ENCODE measurements around the gene VPREB3.

VPREB3 gene

DNA sequence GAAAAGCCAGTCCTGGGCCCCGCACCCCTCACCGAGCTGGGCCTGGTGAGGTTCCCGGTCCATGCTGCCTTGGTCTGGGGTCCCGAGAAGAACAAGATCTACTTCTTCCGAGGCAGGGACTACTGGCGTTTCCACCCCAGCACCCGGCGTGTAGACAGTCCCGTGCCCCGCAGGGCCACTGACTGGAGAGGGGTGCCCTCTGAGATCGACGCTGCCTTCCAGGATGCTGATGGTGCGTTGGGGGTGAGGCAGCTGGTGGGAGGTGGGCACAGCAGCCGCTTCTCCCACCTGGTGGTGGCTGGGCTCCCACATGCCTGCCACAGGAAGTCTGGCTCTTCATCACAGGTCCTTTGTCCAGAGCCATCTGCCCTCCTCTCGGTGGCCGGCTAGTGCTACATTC, 28.0 kb upstream of the VPREB3 start:
- DNase-seq: no peak

GRCh38 chr22:23781511-23782183, 27.4 kb upstream of the VPREB3 start:
- no peak for DNase-seq

GRCh38 chr22:23781065-23781464, 26.8 kb upstream of the VPREB3 start:
- DNase-seq: no peak

DNA sequence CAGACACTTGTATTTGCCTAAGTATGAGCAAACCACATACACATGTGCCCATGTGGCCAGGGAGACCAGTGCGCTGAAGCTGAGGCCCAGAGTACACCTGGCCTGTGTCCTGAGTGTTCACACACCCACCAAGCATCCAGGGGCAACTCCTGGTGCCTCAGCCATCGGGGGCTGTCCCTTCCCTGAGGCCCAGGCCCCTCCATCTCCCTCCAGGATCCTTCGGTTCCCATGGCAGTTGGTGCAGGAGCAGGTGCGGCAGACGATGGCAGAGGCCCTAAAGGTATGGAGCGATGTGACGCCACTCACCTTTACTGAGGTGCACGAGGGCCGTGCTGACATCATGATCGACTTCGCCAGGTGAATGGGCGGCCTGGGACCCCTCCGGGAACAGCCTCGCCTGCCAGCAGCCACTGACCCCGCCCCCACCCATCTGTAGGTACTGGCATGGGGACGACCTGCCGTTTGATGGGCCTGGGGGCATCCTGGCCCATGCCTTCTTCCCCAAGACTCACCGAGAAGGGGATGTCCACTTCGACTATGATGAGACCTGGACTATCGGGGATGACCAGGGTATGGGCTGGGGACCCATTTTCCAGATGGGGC, 26.0 kb upstream of the VPREB3 start:
- no peak for DNase-seq

- no peak for DNase-seq
These were observed 25.5 kb upstream of the VPREB3 start for GRCh38 chr22:23779731-23780130.

DNA sequence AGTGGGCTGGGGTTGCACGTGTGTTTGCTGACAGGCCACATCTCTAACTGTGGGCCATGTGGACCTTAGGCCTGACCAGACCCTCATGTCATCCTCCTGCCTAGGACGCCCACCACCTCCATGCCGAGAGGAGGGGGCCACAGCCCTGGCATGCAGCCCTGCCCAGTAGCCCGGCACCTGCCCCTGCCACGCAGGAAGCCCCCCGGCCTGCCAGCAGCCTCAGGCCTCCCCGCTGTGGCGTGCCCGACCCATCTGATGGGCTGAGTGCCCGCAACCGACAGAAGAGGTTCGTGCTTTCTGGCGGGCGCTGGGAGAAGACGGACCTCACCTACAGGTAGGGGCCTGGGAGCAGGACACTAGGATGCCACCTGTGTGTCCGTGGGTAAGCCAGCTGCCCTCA, 24.9 kb upstream of the VPREB3 start:
- no peak for DNase-seq

GRCh38 chr22:23778577-23778900, 24.3 kb upstream of the VPREB3 start:
- no peak for DNase-seq

- no peak for DNase-seq
These were observed 23.8 kb upstream of the VPREB3 start for GRCh38 chr22:23777776-23778576.

DNA sequence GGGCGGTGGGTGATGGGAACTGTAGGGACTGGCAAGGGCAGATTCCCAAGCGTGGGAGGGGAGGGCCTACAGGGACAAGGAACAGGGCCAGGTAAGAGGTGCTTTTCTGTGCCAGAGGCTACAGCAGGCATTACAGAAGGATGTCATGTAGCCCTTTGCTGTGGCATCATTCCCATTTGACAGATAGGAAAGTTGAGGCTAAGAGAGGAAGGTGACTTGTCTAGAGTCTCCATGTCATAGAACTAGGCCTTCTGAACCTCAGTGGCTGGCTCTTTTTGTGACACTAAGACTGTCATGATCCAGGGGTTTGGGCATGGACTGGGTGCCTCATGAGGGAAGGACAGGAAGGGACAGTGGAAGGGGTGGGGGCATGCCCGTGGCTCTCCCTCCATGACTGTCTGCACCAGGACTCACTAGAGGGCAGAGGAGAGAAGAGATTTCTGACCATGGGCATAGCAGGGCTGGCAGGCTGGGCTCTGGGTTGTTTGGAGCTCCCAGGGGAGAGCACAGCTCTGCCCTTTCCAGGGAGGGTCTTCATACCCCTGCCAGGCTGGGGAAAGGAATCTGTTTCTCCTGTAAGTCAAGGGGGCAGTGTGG, 21.7 kb upstream of the VPREB3 start:
- DNase-seq: no peak

- DNase-seq: no peak
These were observed 20.8 kb upstream of the VPREB3 start for GRCh38 chr22:23774922-23775436.

GRCh38 chr22:23774114-23774921, 20.1 kb upstream of the VPREB3 start:
- no peak for DNase-seq

DNA sequence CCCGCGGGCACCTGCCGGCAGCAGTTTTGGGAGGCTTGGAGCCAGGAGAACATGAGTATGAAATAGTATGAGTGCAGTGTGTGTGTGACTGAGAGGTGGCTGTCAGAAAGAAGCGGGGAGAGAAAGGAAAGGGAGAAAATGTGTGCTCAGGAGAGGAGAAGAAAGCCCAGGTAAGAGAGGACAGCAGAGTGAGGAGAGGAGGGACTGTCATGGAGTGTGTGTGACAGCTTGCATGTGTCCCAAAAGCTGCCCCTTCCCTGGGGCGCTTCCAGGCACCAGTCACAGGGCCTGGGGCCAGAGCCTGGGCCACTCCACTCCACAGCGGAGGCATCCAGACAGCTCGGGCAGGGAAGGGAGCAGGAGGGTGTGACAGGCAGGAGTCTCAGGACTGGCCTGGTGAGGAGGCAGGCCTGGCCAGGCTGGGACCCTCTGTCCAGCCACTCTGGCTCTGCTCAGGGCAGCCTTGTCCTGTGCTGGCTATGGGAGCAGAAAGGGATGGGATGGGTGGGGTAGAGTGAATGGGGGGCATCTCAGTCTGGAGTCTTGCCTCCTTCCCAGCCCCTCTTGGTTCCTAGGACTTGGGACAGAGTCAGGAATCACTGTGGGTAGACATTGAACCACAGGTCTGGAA, 19.4 kb upstream of the VPREB3 start:
- DNase-seq: no peak

DNA sequence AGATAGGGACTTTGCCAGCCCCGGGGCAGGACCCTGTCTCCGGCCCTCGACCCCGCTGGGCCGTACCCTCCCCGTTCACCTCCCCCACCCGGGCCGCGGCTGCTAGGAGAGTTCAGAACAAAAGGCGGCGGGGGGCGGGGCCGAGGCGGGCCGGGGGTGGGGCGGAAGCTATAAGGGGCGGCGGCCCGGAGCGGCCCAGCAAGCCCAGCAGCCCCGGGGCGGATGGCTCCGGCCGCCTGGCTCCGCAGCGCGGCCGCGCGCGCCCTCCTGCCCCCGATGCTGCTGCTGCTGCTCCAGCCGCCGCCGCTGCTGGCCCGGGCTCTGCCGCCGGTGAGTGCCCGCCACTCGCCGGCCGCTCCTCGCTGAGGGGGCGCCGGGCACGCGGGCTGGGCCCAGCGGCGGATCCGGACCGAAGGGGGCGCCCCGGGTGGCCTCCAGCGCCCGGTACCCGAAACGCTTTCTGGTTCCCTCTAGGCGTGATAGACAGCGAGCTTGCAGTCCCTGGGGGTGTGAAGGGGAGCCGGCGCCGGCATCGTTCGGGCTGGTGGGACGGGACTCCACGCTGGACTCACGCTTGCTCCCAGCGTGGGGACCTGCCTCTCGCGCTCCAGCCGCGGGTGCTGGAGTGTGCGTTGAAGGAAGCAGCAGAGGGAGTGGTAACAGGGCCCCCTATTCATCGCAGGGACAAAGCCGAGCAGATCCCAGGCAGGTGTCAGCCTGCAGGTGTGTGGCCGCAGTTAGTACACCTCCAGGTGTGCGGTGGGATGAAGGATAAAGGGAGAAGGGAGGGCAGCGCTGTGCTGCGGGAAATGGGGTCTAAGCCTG, 18.6 kb upstream of the VPREB3 start, which contains the start of gene MMP11:
TSS of gene MMP11 (plus strand) at position 201 of the 825 bp plus-strand sequence. CDS start at position 223, 22 bp downstream.
- no peak for DNase-seq

- DNase-seq: no peak
These were observed 18.1 kb upstream of the VPREB3 start for GRCh38 chr22:23772315-23772648.

DNA sequence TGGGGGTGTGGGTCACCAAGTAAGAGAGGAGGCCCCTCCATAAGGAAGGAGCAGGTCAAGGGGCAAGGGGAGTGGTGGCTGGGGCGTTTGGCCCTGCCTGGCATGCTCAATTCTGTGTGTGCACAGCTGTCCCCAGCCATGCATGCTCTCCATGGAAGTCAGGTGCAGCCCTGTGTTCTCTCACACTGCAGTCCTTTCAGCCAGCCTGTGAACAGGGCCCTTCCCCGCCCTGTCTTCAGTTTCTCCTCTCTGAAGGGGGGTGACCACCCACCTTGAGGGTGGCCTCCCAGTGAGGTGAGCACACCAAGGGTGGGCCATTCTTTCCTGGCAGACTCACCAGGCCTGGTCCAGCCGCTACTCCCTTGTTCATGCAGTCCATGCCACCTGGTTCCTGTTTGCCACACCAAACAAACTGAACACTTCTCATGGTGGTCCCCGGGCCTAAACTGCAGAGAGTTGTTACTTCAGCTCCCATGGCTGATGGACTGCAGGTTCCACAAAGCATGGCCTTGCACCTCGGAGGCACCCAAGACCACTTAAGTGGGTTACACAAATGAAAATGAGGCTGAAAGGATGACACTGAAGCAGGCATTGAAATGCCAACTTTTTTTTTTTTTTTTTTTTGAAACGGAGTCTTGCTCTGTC, 15.2 kb upstream of the VPREB3 start:
- no peak for DNase-seq

DNA sequence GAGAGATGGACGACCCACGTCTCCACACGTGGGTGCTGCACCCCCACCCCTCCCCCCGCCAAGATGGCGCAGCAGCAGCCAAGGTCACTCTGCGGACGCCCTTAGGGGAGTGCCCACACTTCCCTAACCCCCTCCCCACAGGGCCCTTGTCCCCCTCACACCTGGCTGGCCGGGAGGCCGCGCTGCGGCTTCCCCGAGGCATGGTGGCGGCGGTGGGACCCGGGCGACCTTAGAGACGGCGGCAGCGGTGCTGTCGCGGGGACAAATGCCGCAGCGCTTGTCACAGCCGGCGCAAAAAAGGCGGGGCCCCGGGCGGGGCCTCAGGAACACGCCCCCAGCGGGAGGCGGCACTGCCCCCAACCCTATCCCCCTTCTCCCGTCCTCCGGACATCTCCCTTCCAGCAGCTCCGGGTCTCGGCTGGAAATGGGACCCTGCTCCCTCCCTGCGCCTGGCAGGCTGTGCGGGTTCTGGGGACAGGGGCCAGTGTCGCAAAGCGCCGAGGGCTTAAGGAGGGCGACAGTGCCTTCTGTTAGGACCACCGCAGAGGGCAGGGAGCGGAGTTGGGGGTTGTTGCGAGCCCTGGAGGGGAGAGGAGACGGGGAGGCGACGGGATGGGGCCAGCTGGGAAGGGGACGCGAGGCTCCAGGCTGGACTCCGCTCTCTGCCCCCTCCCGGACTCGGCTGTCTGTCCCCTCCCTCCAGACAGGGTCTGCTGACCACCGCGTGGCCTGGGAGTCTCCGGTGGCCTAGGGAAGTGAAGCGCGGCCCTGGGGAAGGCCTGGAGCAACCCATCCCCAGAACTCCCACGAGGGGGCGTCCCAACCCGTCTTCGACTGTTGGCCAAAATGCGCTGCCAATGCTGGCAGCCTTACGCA, 13.7 kb upstream of the VPREB3 start, which contains the start of gene CHCHD10:
TSS of gene CHCHD10 (minus strand) at position 300 of the 876 bp plus-strand sequence. CDS start at position 202, 98 bp downstream.
- peak; percentile 45 for DNase-seq

DNA sequence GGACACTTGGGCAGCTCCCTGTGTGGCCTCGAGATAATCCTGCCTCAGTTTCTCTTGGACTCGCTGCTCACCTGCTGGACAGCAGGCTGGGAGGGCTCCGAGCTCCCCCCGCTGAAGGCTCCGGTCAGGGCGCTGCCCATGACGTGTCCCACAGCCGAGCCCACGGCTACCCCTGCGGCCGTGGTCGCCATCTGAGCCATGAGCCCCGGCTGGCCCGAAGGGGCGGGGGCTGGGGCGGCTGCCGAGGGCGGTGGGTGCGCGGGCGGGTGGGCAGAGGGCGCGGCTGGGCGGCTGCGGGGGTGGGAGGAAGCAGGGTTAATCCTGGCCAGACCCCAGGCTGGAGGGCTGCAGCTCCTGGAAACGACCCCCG, 13.1 kb upstream of the VPREB3 start:
- DNase-seq: no peak

- no peak for DNase-seq
These were observed 11.0 kb upstream of the VPREB3 start for GRCh38 chr22:23764899-23765881.

Data from NCI-H2107 (cell line).